HG03045 (cell line): ENCODE measurements around the gene C1QTNF12.
"Not testable (repeated sequence)": the region's sequence is repeated elsewhere in the genome, so short reads cannot be mapped to it uniquely, and the experiment has no call there.

Experiments used
- ATAC-seq: cut with Tn5 transposase; IDR thresholded peaks from one replicate; pipeline ENCODE4 v1.9.1; 2021; ENCODE audit warnings: mild to moderate bottlenecking, moderate library complexity; ENCODE audit not compliant: unreplicated experiment

The C1QTNF12 gene

GRCh38 chr1:1259951-1260600, 13.6 kb upstream of the C1QTNF12 start:
- ATAC-seq = no peak

GRCh38 chr1:1259540-1259939, 13.0 kb upstream of the C1QTNF12 start:
- no peak for ATAC-seq

- ATAC-seq = no peak
Observed at GRCh38 chr1:1259119-1259488, 12.6 kb upstream of the C1QTNF12 start.

- no peak for ATAC-seq
Observed at GRCh38 chr1:1256956-1257871, 10.7 kb upstream of the C1QTNF12 start.

- no peak for ATAC-seq
Observed at GRCh38 chr1:1255611-1256010, 9.1 kb upstream of the C1QTNF12 start.

- ATAC-seq = no peak
Observed at GRCh38 chr1:1255078-1255477, 8.6 kb upstream of the C1QTNF12 start.

- no peak for ATAC-seq
Observed at GRCh38 chr1:1254667-1254998, 8.1 kb upstream of the C1QTNF12 start.

- no peak for ATAC-seq
Observed at GRCh38 chr1:1253972-1254666, 7.6 kb upstream of the C1QTNF12 start.

- ATAC-seq = no peak
Observed at GRCh38 chr1:1253314-1253713, 6.8 kb upstream of the C1QTNF12 start.

- ATAC-seq = no peak
Observed at GRCh38 chr1:1250786-1251284, 4.3 kb upstream of the C1QTNF12 start.

- ATAC-seq = not testable (repeated sequence)
Observed at GRCh38 chr1:1248009-1248913, 1.7 kb upstream of the C1QTNF12 start.

- ATAC-seq = no peak
Observed at GRCh38 chr1:1247341-1247913, 905 bp upstream of the C1QTNF12 start.

- no peak for ATAC-seq
Observed at GRCh38 chr1:1245817-1246576, 525 bp downstream of the C1QTNF12 start.

- no peak for ATAC-seq
Observed at GRCh38 chr1:1245178-1245816, 1.2 kb downstream of the C1QTNF12 start.

GRCh38 chr1:1244192-1244811, 2.2 kb downstream of the C1QTNF12 start:
- ATAC-seq = no peak

GRCh38 chr1:1243807-1244191, 2.7 kb downstream of the C1QTNF12 start:
- no peak for ATAC-seq

GRCh38 chr1:1243266-1243660, 3.3 kb downstream of the C1QTNF12 start:
- no peak for ATAC-seq

GRCh38 chr1:1242461-1243265, 3.9 kb downstream of the C1QTNF12 start:
- no peak for ATAC-seq
